ENCODE results near the gene ZNF549.
"Not testable (repeated sequence)": the region's sequence is repeated elsewhere in the genome, so short reads cannot be mapped to it uniquely, and the experiment has no call there.

Gene ZNF549

DNA sequence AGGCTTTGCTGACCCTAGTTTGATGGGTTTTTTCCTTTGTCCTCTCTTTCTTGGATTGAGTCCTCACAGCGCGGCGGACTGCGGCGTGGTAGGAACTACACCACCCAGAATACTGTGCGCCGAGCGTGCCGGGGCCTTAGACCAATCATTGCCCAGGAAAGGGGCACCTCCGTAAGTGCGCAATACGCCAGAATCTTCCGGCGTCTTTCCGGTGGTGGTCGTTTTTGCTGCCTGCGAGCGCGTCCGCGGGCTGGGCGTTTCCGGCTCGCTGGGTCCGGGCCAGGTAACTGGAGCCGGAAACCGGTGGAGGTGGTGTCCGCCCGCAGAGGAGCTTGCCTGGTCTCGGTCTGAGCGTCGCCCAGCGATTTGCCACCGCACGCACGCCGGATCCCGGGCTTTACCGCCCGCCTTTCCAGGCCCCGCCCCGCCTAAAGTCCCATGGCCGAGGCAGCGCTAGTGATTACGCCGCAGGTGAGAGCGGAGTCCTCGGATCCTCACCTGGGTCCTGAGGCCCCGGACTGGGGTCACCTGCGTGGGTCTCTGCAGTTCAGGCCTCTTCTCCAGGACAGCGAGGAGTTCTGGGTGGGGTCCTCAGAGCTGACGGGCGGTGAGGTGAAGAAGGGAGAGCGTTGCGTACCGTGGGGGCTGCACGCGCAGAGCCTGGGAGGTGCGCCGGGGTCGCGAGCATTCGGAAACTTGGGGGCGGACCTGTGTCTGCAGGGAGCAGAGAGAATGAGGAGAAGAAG is at the start of gene ZNF549:
ZNF549 (plus strand) TSS at position 221 of the 746 bp plus-strand sequence; CDS start at position 439, 218 bp downstream.
- peak; percentile 78 for DNase-seq (ENCODE audit: low read depth)

DNA sequence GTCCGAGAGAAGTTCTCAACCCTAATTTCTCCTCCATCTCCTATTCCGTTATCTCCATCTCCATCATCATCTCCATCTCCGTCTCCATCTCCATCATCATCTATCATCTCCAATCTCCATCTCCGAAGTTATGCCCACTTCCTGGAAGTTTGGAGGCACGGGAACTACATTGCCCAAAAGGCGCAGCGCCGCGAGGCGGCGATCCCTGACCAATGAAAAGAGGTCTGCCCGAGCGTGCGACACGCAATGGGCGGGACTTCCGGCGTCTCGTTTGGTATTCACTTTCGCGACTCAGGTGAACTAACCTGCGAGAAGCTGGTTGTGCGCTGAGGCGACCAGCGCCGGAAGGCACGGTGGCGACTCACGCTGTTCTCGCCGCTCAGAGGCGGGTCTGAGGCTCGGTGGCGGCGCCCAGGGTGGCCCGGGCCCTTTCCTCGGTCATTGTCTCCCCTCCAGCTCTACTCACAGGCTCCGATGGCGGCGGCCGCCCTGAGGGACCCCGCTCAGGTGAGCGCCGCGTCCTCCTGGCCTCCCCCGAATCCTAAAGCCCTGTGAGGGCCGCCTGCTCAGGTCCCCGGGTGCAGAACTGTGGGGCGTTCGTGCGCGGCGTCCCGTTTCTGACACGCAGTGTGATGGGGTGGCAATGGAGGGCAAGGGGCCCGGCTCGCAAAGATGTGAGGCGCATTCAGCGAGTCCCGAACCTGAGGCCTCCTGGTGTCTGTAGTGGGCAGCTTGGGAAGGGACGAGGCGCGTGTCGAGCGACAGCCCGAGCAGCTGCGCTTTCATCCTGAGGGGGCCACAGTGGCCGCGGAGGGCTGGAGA is 39.5 kb upstream of the ZNF549 start, which contains the start of gene ZNF419:
ZNF419 (plus strand) TSS at position 274 of the 822 bp plus-strand sequence; CDS start at position 475, 201 bp downstream.
- peak; percentile 86 for DNase-seq (ENCODE audit: low read depth)

DNA sequence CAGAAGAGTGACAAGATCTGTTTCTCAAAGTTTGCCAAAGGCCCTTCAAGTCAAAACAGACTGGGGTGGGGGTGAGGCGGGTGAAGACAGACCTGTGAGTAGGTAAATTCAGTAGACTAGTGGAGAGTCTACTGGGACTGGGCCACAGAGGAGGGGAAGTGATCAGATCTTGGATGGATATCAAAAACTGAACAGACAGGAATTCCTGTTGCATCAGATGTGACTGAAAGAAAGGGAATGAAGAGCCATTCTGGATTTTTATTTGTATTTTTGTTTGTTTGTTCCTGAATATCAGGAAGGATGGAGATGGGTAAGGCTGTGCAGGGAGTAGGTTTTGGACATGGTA is 38.9 kb upstream of the ZNF549 start:
- DNase-seq (ENCODE audit: low read depth), result not testable (repeated sequence)

DNA sequence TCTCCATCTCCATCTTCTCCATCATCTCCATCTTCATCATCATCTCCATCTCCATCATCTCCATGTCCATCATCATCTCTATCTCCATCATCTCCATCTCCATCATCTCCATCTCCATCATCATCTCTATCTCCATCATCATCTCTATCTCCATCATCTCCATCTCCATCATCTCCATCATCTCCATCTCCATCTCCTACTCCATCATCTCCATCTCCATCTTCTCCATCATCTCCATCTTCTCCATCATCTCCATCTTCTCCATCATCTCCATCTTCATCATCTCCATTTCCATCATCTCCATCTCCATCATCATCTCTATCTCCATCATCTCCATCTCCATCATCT is 27.9 kb upstream of the ZNF549 start:
- DNase-seq (ENCODE audit: low read depth), result not testable (repeated sequence)

DNA sequence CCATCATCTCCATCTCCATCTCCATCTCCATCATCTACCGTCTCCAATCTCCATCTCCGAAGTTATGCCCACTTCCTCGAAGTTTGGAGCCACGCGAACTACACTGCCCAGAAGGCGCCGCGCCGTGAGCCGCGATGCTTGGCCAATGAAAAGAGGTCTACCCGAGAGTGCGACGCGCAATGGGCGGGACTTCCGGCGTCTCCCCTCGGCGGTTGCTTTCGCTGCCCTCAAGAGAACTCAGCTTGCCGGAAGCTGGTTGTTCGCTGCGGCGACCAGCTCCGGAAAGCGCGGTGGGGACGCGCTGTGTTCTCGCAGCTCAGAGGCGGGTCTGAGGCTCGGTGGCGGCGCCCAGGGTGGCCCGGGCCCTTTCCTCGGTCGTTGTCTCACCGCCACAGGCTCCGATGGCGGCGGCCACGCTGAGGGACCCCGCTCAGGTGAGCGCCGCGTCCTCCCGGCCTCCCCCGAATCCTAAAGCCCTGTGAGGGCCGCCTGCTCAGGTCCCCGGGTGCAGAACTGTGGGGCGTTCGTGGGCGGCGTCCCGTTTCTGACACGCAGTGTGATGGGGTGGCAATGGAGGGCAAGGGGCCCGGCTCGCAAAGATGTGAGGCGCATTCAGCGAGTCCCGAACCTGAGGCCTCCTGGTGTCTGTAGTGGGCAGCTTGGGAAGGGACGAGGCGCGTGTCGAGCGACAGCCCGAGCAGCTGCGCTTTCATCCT is 27.3 kb upstream of the ZNF549 start, which contains the start of gene ZNF773:
ZNF773 (plus strand) TSS at position 259 of the 716 bp plus-strand sequence; CDS start at position 402, 143 bp downstream.
- peak; percentile 93 for DNase-seq (ENCODE audit: low read depth)

DNA sequence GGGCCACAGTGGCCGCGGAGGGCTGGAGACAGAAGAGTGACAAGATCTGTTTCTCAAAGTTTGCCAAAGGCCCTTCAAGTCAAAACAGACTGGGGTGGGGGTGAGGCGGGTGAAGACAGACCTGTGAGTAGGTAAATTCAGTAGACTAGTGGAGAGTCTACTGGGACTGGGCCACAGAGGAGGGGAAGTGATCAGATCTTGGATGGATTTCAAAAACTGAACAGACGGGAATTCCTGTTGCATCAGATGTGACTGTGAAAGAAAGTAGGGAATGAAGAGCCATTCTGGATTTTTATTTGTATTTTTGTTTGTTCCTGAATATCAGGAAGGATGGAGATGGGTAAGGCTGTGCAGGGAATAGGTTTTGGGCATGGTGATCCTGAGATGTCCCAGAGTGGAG is 26.8 kb upstream of the ZNF549 start:
- not testable (repeated sequence) for DNase-seq (ENCODE audit: low read depth)

DNA sequence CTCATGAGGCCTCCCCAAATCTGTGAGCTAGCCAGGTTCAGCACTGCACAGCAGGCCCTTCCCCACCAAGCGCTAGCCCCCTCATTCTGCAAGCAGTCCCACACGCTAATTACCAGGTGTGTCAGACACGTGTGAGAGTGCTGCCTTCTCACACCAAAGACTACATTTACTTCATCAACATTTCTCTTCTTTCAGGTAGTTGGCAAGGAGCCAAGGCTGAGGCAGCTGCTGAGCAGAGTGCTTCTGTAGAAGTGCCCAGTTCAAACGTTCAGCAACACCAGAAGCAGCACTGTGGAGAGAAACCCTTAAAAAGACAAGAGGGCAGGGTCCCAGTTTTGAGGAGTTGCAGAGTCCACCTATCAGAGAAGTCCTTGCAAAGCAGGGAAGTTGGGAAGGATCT is 21.0 kb upstream of the ZNF549 start:
- no peak for DNase-seq (ENCODE audit: low read depth)

DNA sequence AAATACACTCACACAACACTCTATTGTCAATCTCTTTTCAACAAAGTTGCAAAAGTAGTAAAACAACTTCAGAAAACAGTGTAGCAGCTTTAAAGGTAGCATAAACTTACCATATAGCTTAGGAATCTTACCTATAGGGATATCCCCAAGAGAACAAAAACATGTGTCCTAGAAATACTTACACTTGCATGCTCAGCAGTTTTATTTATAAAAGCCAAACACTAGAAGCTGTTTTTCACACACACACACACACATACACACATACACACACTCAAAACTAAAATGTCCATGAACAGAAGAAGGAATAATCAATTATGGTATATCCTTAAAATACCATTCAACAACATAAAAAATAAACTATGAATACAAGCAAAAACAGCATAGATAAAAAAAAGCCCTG is 15.7 kb upstream of the ZNF549 start:
- no peak for DNase-seq (ENCODE audit: low read depth)

DNA sequence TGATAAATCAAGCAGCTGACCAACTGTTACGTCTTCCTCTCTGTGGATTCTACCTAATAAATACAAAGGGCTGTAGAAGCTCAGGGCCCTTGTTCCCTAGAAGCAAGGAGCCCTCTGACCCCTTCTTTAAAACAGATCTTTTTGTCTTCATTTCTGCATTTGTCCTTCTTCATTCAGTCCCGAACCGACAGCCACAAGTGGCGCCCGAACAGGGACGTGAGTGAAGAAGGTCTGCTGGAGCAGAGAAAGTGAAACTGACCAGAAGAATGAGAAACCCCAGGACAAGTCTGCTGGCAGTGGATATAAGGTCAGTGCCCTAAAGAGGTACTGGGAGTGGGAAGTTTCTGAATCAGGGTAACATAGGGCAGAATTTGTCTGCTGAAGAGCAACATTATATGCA is 14.3 kb upstream of the ZNF549 start:
- no peak for DNase-seq (ENCODE audit: low read depth)

DNA sequence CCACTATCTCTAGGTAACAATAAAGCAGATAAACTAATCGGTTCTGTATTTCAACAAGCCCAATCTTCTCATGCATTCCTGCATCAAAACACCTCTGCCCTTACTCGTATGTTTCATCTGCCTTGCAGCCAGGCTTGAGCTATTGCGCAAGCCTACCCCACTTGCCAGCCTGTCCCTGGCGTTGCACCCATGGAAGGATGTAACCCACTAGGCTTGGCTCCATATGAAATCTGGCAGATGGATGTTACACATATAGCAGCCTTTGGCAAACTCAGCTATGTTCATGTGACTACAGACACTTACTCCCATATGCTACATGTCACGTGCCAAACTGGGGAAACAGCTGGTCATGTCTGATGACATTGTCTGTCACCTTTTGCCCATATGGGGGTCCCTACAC is 11.9 kb upstream of the ZNF549 start:
- no peak for DNase-seq (ENCODE audit: low read depth)

DNA sequence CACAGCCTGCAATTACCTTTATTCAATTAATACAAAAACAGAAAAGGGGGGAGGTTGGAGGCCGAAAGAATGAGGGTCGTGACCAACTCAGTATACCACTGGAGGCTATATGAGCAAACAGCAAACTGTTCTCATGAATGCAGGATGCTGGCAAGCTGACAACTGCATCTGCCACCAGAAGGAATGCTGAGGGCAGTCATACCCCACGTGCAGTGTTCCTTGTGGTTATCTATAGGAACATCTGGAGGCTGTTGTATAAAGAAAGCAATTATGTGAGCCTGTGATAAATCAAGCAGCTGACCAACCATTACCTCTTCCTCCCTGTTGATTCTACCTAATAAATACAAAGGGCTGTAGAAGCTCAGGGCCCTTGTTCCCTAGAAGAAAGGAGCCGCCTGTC is 9.1 kb upstream of the ZNF549 start:
- not testable (repeated sequence) for DNase-seq (ENCODE audit: low read depth)

DNA sequence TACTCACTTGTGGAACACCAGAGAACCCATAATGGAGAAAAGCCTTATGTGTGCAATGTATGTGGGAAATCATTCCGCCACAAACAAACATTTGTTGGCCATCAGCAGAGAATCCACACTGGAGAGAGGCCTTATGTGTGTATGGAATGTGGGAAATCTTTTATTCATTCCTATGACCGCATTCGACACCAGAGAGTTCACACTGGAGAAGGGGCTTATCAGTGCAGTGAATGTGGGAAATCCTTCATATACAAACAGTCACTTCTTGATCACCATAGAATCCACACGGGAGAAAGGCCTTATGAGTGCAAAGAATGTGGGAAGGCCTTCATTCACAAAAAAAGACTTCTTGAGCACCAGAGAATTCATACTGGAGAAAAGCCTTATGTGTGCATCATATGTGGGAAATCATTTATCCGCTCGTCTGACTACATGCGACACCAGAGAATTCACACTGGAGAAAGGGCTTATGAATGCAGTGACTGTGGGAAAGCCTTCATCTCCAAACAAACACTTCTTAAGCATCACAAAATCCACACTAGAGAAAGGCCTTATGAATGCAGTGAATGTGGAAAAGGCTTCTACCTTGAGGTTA is 10.9 kb downstream of the ZNF549 start:
- DNase-seq (ENCODE audit: low read depth), result no peak

DNA sequence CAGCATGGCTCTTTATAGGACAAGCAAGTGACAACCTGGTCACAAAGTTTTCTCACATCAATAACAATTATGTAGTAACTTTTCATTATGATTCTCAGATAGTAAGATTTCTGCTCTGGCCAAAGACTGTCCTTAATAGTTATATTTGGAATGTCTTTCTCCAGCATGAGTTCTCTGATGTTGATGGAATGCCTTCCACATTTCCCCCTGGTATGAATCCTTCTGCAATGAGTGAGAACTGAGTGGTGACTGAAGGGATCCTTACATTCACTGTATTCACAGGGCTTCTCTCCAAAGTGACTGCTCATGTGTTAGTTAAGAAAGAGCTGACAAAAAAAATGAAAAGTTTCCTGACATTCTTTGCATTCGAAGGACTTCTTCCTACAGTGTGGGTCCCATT is 19.4 kb downstream of the ZNF549 start:
- no peak for DNase-seq (ENCODE audit: low read depth)

DNA sequence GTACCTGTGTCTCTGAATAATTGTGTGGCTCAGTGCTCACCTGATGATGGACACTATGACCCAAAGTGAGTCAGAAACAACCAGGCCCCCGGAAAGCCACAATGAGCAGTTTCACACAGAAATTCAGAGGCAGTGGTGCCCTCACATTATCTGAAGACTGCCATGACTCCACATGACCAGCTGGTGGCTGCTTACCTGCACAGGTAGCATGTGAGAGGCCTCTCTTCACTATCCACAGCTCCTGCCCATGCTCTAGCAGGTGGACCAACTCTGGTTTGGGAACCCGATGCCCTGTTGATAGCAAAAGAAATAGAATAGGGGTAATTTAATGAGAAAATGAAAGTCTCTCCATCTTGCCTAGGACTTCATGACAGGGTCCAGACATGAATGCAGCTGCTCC is 25.3 kb downstream of the ZNF549 start:
- DNase-seq (ENCODE audit: low read depth), result no peak

DNA sequence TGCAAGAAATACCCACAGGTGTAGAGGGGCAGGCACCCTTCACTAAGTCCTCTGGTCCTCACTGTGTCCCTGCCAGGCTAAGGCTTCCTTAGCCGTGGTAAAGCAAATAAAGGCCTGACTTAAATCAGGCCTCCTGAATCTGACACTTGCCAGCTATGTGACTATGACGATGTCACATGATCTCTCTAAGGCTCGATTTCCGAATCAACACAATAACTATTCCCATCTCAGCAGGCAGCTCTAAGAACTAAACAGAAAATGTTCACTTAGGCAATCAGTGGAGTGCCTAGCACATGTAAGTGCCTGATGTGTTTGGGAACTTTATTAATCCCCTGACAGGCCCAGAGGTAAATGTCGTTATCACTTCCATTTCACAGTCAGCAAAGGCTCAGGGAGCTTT is 30.5 kb downstream of the ZNF549 start:
- DNase-seq (ENCODE audit: low read depth), result no peak

DNA sequence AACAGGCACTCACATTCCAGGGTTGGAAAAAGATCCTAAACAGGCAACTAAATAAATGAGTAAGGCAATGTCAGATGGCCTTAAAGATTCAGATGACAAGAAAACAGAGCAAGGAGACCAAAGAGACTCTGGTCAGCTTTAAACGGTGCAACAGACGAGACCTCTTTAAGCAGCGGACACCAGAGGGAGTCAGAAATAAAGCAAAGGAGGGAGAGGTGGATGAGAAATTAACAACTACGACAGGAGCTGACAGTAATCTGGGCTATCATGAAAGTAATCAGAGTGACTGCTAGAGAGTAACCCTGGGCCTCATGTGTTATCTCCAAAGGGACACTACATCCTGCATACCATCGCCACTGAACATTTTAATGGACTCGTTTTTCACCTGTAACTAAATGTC is 31.4 kb downstream of the ZNF549 start:
- no peak for DNase-seq (ENCODE audit: low read depth)

DNA sequence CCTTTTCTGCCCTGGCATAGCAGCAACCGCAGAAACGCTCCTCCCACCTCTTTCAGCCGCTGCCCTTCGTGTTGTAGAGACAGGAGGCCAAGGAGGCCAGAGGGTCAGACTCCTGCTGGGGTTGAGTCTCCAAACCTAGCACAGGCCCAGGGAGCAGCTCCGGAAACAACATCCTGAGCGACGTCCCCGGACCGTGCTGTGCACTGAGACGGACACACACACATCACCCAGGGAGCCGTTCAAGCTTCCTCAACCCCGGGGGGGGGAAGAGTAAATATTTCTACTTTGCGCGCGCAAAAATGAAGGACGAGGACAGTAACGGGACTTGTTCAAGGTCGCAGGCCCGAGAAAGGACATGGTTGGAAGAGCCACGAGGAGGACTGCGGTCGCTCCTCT is 31.9 kb downstream of the ZNF549 start:
- DNase-seq (ENCODE audit: low read depth), result no peak

DNA sequence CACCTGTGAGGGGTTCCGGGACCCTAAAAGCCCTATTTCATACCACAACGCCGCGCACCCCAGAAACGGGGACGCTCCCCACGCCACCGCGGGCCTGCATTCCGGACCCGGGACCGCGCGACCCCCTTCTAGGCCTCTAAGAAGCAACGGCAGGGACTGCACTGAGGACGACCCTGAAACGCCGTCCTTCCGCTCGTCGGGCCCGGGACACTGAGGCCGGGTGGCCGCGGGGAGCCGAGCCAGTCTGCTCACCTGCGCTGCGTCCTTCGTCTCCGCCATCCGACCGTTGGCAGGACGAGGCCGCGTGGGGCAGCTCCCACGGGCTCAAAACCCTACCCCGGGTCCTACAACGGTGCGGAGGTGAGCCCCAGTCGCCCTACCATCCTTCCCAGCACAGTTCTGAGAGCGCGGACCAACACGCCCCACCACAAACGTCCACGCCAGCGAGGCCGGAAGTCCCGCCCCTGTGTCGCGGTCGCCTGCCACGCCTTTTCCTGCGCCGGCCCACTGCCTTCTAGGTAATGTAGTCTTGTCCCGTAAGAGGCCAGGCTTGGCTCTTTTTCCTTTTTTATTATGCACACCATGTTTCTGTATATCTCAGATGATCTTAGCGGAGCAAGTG is 32.4 kb downstream of the ZNF549 start, which contains the start of gene ZNF550:
ZNF550 (minus strand) TSS at position 460 of the 622 bp plus-strand sequence; CDS start at position 279, 181 bp downstream.
- DNase-seq (ENCODE audit: low read depth), result peak; percentile 78

DNA sequence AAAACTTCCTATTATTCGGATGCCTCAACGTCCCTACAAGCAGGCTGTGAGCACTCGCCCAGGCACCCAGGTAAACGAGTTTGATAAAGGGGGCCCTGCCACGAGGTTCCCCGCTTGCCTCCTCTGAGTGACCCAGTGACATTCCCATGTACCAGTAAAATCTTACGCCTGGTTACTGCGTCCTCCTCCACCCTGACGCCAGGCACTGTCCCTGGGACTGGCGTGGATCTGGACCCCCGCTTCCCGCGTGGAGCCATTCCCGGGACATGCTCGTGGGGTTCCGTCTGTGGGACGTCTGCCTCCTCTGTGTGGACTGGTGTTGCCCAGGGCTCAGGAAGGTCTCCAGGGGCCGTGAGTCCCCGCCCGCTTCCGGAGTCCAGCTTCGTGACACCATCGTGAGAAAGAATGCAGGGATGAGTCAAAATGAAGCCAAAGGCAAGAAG is 32.9 kb downstream of the ZNF549 start:
- no peak for DNase-seq (ENCODE audit: low read depth)

DNA sequence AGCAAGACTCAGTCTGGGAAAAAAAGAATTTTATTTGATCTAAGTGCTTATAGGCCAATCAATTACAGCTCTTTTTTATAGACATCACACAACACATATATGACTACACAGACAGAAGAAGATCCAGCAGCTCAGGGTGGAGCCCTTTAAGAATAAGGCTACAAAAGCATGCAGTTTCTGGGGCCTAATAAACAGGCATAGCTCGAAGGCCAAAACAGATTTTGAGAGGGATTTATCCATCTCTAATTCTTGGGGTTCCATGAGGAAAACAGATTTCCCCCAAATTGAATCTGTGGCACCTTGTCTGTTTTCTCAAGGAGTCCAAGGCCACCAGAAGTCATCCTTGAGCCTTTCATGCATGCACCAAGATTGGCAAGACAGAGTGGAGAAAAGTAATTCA is 36.4 kb downstream of the ZNF549 start:
- DNase-seq (ENCODE audit: low read depth), result no peak
